Dermis blood vessel endothelial cell (primary cell): ENCODE data around the gene AMY2A. TPM values are rescaled to one million over a fixed set of nuclear protein-coding genes. Genes with fewer than 3 reads are reported as not detected.
"Not testable (repeated sequence)": the region's sequence is repeated elsewhere in the genome, so short reads cannot be mapped to it uniquely, and the experiment has no call there.

Source experiments
- DNase-seq: peaks from one replicate; pipeline ENCODE4 v3.0.0; 2010
- total RNA-seq: library from RNA; depleted of rRNA; stranded (reverse); fragments of >200 nt; gene quantifications from 2 replicates; pipeline ENCODE4 v1.2.3, GENCODE V29; 2014

AMY2A gene
- total RNA-seq, result not detected in 2 replicates

GRCh38 chr1:103616994-103617477 lies at the start of gene AMY2A:
AMY2A (plus strand) TSS chr1:103617427; CDS start chr1:103617441, 14 bp downstream.
- DNase-seq, result not testable (repeated sequence)

GRCh38 chr1:103569493-103569892 lies 47.7 kb upstream of the AMY2A start:
- no peak for DNase-seq

- DNase-seq, result not testable (repeated sequence)
These were observed 45.9 kb upstream of the AMY2A start, which contains the start of gene AMY2B for GRCh38 chr1:103571289-103571688. AMY2B (plus strand) TSS chr1:103571589; CDS start chr1:103571603, 14 bp downstream.

GRCh38 chr1:103576065-103576464 lies 41.2 kb upstream of the AMY2A start:
- no peak for DNase-seq

GRCh38 chr1:103576784-103577183 lies 40.4 kb upstream of the AMY2A start:
- DNase-seq, result not testable (repeated sequence)

- DNase-seq, result no peak
These were observed 34.8 kb upstream of the AMY2A start for GRCh38 chr1:103582464-103582863.

- no peak for DNase-seq
These were observed 33.3 kb upstream of the AMY2A start for GRCh38 chr1:103583887-103584286.

- DNase-seq, result no peak
These were observed 32.7 kb upstream of the AMY2A start for GRCh38 chr1:103584537-103584936.

- DNase-seq, result not testable (repeated sequence)
These were observed 14.5 kb upstream of the AMY2A start for GRCh38 chr1:103602740-103603139.

GRCh38 chr1:103616362-103616761 lies 865 bp upstream of the AMY2A start:
- no peak for DNase-seq

- DNase-seq, result not testable (repeated sequence)
These were observed 10.2 kb downstream of the AMY2A start for GRCh38 chr1:103627436-103627835.

GRCh38 chr1:103641194-103641593 lies 24.0 kb downstream of the AMY2A start:
- DNase-seq, result not testable (repeated sequence)

GRCh38 chr1:103643908-103644307 lies 26.7 kb downstream of the AMY2A start:
- not testable (repeated sequence) for DNase-seq

- not testable (repeated sequence) for DNase-seq
These were observed 33.1 kb downstream of the AMY2A start for GRCh38 chr1:103650305-103650704.

- DNase-seq, result not testable (repeated sequence)
These were observed 33.7 kb downstream of the AMY2A start for GRCh38 chr1:103650889-103651288.

- DNase-seq, result not testable (repeated sequence)
These were observed 36.9 kb downstream of the AMY2A start for GRCh38 chr1:103654133-103654532.

GRCh38 chr1:103655460-103655859 lies 38.2 kb downstream of the AMY2A start, which contains the start of gene AMY1A:
AMY1A (plus strand) TSS chr1:103655760; CDS start chr1:103656331, 571 bp downstream.
- not testable (repeated sequence) for DNase-seq

Other genes with a start within 250 kb of the AMY2A start
- 3.1 and 4.8 TPM in 2 replicates for gene RNPC3, start 91.7 kb upstream of the AMY2A start, total RNA-seq
- 0.51 and 1.4 TPM in 2 replicates for gene AMY2B, start 45.8 kb upstream of the AMY2A start, total RNA-seq
- not detected in 2 replicates for gene AMY1A, start 38.3 kb downstream of the AMY2A start, total RNA-seq
- not detected in 2 replicates for gene AMY1B, start 78.8 kb downstream of the AMY2A start, total RNA-seq
- gene AMY1C, start 132.5 kb downstream of the AMY2A start, total RNA-seq, result not detected in 2 replicates